A673 (cell line): ENCODE results near the gene MYO18B.

Experiments
- EZH2 ChIP-seq: fragments of 200-600 bp; sonication (generic); IDR thresholded peaks from 2 replicates; pipeline ENCODE4 v1.6.1; 2017; ENCODE audit warnings: borderline replicate concordance, low read depth, mild to moderate bottlenecking, mixed read lengths, antibody characterized with exemption, low read length; ENCODE audit not compliant: poor library complexity, severe bottlenecking
- TF ChIP-seq, protein P1 (sequence below): fragments of 300-800, 200-600 bp; sonication (generic); conservative IDR thresholded peaks from 2 replicates; pipeline ENCODE4 v1.5.1; 2017; ENCODE audit warnings: low read depth, mild to moderate bottlenecking, antibody characterized with exemption, low read length, moderate library complexity, mixed read lengths

GRCh38 chr22:25714070-25714469, 27.9 kb upstream of the MYO18B start:
- no peak for TF ChIP-seq EZH2
- TF ChIP-seq, protein P1, sequence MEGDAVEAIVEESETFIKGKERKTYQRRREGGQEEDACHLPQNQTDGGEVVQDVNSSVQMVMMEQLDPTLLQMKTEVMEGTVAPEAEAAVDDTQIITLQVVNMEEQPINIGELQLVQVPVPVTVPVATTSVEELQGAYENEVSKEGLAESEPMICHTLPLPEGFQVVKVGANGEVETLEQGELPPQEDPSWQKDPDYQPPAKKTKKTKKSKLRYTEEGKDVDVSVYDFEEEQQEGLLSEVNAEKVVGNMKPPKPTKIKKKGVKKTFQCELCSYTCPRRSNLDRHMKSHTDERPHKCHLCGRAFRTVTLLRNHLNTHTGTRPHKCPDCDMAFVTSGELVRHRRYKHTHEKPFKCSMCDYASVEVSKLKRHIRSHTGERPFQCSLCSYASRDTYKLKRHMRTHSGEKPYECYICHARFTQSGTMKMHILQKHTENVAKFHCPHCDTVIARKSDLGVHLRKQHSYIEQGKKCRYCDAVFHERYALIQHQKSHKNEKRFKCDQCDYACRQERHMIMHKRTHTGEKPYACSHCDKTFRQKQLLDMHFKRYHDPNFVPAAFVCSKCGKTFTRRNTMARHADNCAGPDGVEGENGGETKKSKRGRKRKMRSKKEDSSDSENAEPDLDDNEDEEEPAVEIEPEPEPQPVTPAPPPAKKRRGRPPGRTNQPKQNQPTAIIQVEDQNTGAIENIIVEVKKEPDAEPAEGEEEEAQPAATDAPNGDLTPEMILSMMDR: no peak
